Liver (tissue), 9 donors: ENCODE results near the gene FMO3. TPM values are rescaled to one million over a fixed set of nuclear protein-coding genes. Genes with fewer than 3 reads are reported as not detected.
A peak's percentile ranks its signal among the peaks of the same experiment; 100 is the strongest.

Source experiments
- DNase-seq: peaks from one replicate; pipeline ENCODE4 v3.0.0-alpha.2; 2017; ENCODE audit warnings: low spot score
- H3K27ac ChIP-seq, 2 donors: one replicate each; pipeline ENCODE4 v1.7.0; 2013; ENCODE audit warnings: inconsistent platforms in 2 of 2, low read length in 2 of 2, control low read depth in 1 of 2, low read depth in 1 of 2, mild to moderate bottlenecking in 1 of 2
- H3K27me3 ChIP-seq, 4 donors: one replicate each; pipeline versions ENCODE4 v1.6.1 to v1.7.0; 2013; ENCODE audit warnings: low read length in 3 of 4, inconsistent platforms in 1 of 4, mild to moderate bottlenecking in 1 of 4, moderate library complexity in 1 of 4; ENCODE audit not compliant: control insufficient read depth in 4 of 4, insufficient read depth in 4 of 4
- H3K36me3 ChIP-seq, 4 donors: one replicate each; pipeline versions ENCODE4 v1.6.1 to v1.7.0; 2013; ENCODE audit warnings: low read length in 3 of 4, mild to moderate bottlenecking in 3 of 4, low read depth in 1 of 4, moderate library complexity in 1 of 4; ENCODE audit not compliant: control insufficient read depth in 4 of 4, insufficient read depth in 3 of 4
- H3K4me1 ChIP-seq, 4 donors: one replicate each; pipeline versions ENCODE4 v1.6.1 to v1.7.0; 2013; ENCODE audit warnings: low read length in 3 of 4, mild to moderate bottlenecking in 3 of 4, moderate library complexity in 1 of 4; ENCODE audit not compliant: control insufficient read depth in 4 of 4, insufficient read depth in 4 of 4
- H3K4me3 ChIP-seq, 3 donors: one replicate each; pipeline versions ENCODE4 v1.6.1 to v1.7.0; 2013; ENCODE audit warnings: low read length in 3 of 3, control low read depth in 1 of 3, low read depth in 1 of 3, mild to moderate bottlenecking in 1 of 3
- H3K9ac ChIP-seq, 2 donors: one replicate each; pipeline ENCODE4 v1.7.0; 2013; ENCODE audit warnings: low read length in 2 of 2, mild to moderate bottlenecking in 2 of 2, moderate library complexity in 2 of 2, control low read depth in 1 of 2, low read depth in 1 of 2
- H3K9me3 ChIP-seq, 4 donors: one replicate each; pipeline versions ENCODE4 v1.6.1 to v1.7.0; 2013; ENCODE audit warnings: low read length in 3 of 4; ENCODE audit not compliant: control insufficient read depth in 4 of 4
- ATF3 ChIP-seq: IDR thresholded peaks from 2 replicates; pipeline ENCODE4 v1.6.1; 2016; ENCODE audit warnings: antibody characterized with exemption
- EGR1 ChIP-seq, 2 donors: IDR thresholded peaks; 2 replicates each; pipeline ENCODE4 v1.6.1; 2016 to 2018; ENCODE audit warnings: antibody characterized with exemption in 2 of 2, low read depth in 2 of 2
- FOXA1 ChIP-seq: IDR thresholded peaks from 2 replicates; pipeline ENCODE4 v1.6.1; 2016; ENCODE audit warnings: antibody characterized with exemption
- FOXA2 ChIP-seq: IDR thresholded peaks from 2 replicates; pipeline ENCODE4 v1.6.1; 2016; ENCODE audit warnings: antibody characterized with exemption
- GABPA ChIP-seq, 2 donors: IDR thresholded peaks in 1 of 2; conservative IDR thresholded peaks in 1 of 2; 2 replicates each; pipeline ENCODE4 v1.6.1; 2016; ENCODE audit warnings: antibody characterized with exemption in 2 of 2, mild to moderate bottlenecking in 1 of 2, moderate library complexity in 1 of 2
- HNF4A ChIP-seq, 2 donors: conservative IDR thresholded peaks; 2 replicates each; pipeline ENCODE4 v1.6.1; 2016; ENCODE audit warnings: antibody characterized with exemption in 2 of 2, mild to moderate bottlenecking in 2 of 2
- JUND ChIP-seq, 2 donors: IDR thresholded peaks; 2 replicates each; pipeline ENCODE4 v1.6.1; 2016; ENCODE audit warnings: antibody characterized with exemption in 2 of 2
- NR2F2 ChIP-seq: IDR thresholded peaks from 2 replicates; pipeline ENCODE4 v1.6.1; 2016; ENCODE audit warnings: antibody characterized with exemption
- RAD21 ChIP-seq, 2 donors: IDR thresholded peaks; 2 replicates each; pipeline ENCODE4 v1.6.1; 2016; ENCODE audit warnings: antibody characterized with exemption in 2 of 2, mild to moderate bottlenecking in 2 of 2
- REST ChIP-seq: IDR thresholded peaks from 2 replicates; pipeline ENCODE4 v1.6.1; 2016; ENCODE audit warnings: antibody characterized with exemption, mild to moderate bottlenecking
- RXRA ChIP-seq, 2 donors: IDR thresholded peaks; 2 replicates each; pipeline ENCODE4 v1.6.1; 2017 to 2018; ENCODE audit warnings: antibody characterized with exemption in 2 of 2, mild to moderate bottlenecking in 1 of 2
- TAF1 ChIP-seq: conservative IDR thresholded peaks from 2 replicates; pipeline ENCODE4 v1.6.1; 2016; ENCODE audit warnings: antibody characterized with exemption, mild to moderate bottlenecking
- YY1 ChIP-seq: IDR thresholded peaks from 2 replicates; pipeline ENCODE4 v1.6.1; 2016; ENCODE audit warnings: antibody characterized with exemption, mild to moderate bottlenecking
- ZBTB33 ChIP-seq: IDR thresholded peaks from 2 replicates; pipeline ENCODE4 v1.6.1; 2016; ENCODE audit warnings: antibody characterized with exemption
- WGBS: extraction: QIAGEN DNeasy Blood & Tissue Kit; methylation state at CpG from one replicate; pipeline ENCODE4 v1.1.7; 2013; 5-methylcytosine and 5-hydroxymethylcytosine counted together
- polyA plus RNA-seq, 2 donors: library from polyadenylated mRNA; stranded (reverse) in 1 of 2; unstranded in 1 of 2; fragments of 200-250 nt in 1 of 2; fragments of >200 nt in 1 of 2; fragmentation: Nextera tagmentation in 1 of 2; extraction: Ambion mirVana in 1 of 2; gene quantifications; one replicate each; pipeline versions ENCODE4 v1.2.1 to v1.2.3, GENCODE V29; 2013 to 2015
- total RNA-seq, 2 donors: library from RNA; depleted of rRNA; stranded (reverse); fragments of >200 nt; gene quantifications; one replicate each; pipeline ENCODE4 v1.2.3, GENCODE V29; 2014
- TF ChIP-seq, protein P1 (sequence below): fragments of 150-350 bp; IDR thresholded peaks from 2 replicates; pipeline ENCODE4 v1.5.1; 2017; ENCODE audit warnings: improper control_type of control experiment, low read depth, low read length; ENCODE audit not compliant: missing input control
- TF ChIP-seq, protein P2 (sequence below): IDR thresholded peaks from 2 replicates; pipeline ENCODE4 v1.6.1; 2016; ENCODE audit warnings: antibody characterized with exemption
- donor health status: healthy.
- donor health status: healthy.
- donor health status: healthy.
- donor health status: healthy.
- donor health status: healthy.

The FMO3 gene
- total and polyA plus RNA-seq, 4 donors, result 11.1 to 276 (median 123) TPM

DNA sequence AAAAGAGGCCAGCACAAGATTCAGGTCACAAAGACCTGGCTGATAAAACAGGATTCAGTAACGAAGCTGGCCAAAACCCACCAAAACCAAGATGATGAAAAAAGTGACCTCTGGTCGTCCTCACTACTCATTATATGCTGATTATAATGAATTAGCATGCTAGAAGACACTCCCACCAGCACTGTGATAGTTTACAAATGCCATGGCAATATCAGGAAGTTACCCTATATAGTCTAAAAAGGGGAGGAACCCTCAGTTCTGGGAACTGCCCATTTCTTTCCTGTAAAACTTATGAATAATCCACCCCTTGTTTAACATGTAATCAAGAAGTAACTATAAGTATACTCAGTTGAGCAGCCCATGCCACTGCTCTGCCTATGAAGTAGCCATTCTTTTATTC is 68.4 kb downstream of the FMO3 start (continued):
- TF ChIP-seq, protein P1, sequence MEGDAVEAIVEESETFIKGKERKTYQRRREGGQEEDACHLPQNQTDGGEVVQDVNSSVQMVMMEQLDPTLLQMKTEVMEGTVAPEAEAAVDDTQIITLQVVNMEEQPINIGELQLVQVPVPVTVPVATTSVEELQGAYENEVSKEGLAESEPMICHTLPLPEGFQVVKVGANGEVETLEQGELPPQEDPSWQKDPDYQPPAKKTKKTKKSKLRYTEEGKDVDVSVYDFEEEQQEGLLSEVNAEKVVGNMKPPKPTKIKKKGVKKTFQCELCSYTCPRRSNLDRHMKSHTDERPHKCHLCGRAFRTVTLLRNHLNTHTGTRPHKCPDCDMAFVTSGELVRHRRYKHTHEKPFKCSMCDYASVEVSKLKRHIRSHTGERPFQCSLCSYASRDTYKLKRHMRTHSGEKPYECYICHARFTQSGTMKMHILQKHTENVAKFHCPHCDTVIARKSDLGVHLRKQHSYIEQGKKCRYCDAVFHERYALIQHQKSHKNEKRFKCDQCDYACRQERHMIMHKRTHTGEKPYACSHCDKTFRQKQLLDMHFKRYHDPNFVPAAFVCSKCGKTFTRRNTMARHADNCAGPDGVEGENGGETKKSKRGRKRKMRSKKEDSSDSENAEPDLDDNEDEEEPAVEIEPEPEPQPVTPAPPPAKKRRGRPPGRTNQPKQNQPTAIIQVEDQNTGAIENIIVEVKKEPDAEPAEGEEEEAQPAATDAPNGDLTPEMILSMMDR, result no peak
- TF ChIP-seq YY1 (no peak), ATF3 (no peak), TAF1 (no peak), FOXA1 (no peak)

- H3K4me3 ChIP-seq, result no peak overlapping the region
- H3K9me3 ChIP-seq, result no peaks in the 10 kb centered on the region
- WGBS, result 19% methylated on average over 3 of the region's 3 CpGs
- H3K27ac ChIP-seq, result peak overlapping the region; percentile 76 to 88
- no peaks in the 10 kb centered on the region for H3K27me3 ChIP-seq
- TF ChIP-seq JUND (IDR thresholded peaks at IDR 0.05), result no peak
- no peak for TF ChIP-seq FOXA1
- TF ChIP-seq YY1, result peak; percentile 43
- TF ChIP-seq, protein P2, sequence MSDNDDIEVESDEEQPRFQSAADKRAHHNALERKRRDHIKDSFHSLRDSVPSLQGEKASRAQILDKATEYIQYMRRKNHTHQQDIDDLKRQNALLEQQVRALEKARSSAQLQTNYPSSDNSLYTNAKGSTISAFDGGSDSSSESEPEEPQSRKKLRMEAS, result no peak
- no peak for TF ChIP-seq NR2F2
- TF ChIP-seq GABPA (IDR thresholded peaks at IDR 0.05 in 1 of 2, conservative IDR thresholded peaks at IDR 0.05 in 1 of 2), result no peak
- no peak for TF ChIP-seq RXRA (IDR thresholded peaks at IDR 0.05)
- TF ChIP-seq FOXA2, result no peak
- no peak for TF ChIP-seq EGR1 (IDR thresholded peaks at IDR 0.05; ENCODE audit: low read depth in 2 of 2)
- peak; percentile 0 for TF ChIP-seq ZBTB33
- TF ChIP-seq HNF4A (conservative IDR thresholded peaks at IDR 0.05), result no peak
- peak; percentile 28 for TF ChIP-seq TAF1
- peak; percentile 11 for TF ChIP-seq ATF3
- TF ChIP-seq RAD21 (IDR thresholded peaks at IDR 0.05), result peak in 1 of 2 donors; percentile 4
- TF ChIP-seq, protein P1, result no peak
- peak; percentile 14 for TF ChIP-seq REST
- H3K9ac ChIP-seq, result peak overlapping the region in 1 of 2 donors; percentile 20
- peaks cover 3 to 24% (median 15%) of the 10 kb centered on the region in 4 donors for H3K4me1 ChIP-seq
- H3K36me3 ChIP-seq, result no peaks in the 10 kb centered on the region
- DNase-seq, result no peak
These were observed 69.5 kb downstream of the FMO3 start for GRCh38 chr1:171160211-171160610.
